Measurements from ENCODE around the gene EIF2S1.
A peak's percentile ranks its signal among the peaks of the same experiment; 100 is the strongest.
"Not testable (repeated sequence)": the region's sequence is repeated elsewhere in the genome, so short reads cannot be mapped to it uniquely, and the experiment has no call there.

The EIF2S1 gene

DNA sequence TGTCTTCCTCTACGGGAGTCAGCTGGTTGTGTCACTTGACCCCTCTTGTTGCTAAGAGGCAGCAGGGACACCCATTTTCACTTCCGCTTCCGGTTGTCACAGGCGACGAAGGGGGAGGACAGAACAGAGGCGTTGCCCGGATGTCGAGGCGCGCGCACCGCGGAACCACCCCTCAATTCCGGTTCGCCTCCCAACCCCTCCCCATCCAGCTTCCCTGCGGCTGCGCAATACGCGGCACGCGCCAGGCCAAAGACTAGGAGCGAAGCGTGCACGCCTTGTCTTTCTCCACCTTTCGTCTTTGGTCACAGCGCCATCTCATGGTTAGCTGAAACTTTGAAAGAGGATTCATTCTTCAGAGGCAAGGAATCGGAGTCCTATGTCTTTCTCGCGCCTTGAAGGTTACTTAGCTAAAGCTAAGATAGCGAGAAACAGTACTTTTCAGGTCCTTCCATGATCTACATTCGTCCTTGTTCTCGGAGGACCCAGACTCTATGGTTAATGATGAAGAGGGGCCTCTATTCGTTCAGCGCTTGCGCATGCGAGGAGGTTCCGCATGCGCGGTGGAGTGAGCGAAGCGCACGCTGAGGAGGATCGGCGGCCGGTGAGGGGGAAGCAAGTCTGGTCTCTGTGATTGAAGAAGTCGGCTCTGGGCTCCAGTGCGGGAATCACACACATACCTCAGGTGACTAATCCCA lies at the start of gene EIF2S1, which contains the start of gene ATP6V1D:
TSS of gene EIF2S1 (plus strand) at position 554 of the 695 bp plus-strand sequence. CDS start 4,440 bp downstream, outside the sequence.
TSS of gene ATP6V1D (minus strand) at position 30 of the 695 bp plus-strand sequence. CDS start 106 bp downstream, outside the sequence.
- peak; percentile 99 for DNase-seq (ENCODE audit: low read depth)
- TF ChIP-seq MYC (IDR thresholded peaks at IDR 0.05; ENCODE audit: low read depth, low read length): peak; percentile 91
- TF ChIP-seq POLR2A (IDR thresholded peaks at IDR 0.05; ENCODE audit: extremely low read depth, insufficient read length): peak; percentile 87
- peak; percentile 87 for TF ChIP-seq CTCF (IDR thresholded peaks at IDR 0.05; ENCODE audit: low read depth, low read length)
- peak; percentile 82 for TF ChIP-seq MAX (IDR thresholded peaks at IDR 0.05; ENCODE audit: low read depth, low read length)
- peak within 1 kb of the TSS; percentile 96 for H3K4me3 ChIP-seq (ENCODE audit: low read depth, low read length)

- H3K4me3 ChIP-seq (ENCODE audit: low read depth, low read length): no peak overlapping the region
- no peak for DNase-seq (ENCODE audit: low read depth)
- TF ChIP-seq MAX (IDR thresholded peaks at IDR 0.05; ENCODE audit: low read depth, low read length): no peak
- TF ChIP-seq MYC (IDR thresholded peaks at IDR 0.05; ENCODE audit: low read depth, low read length): no peak
- no peak for TF ChIP-seq CTCF (IDR thresholded peaks at IDR 0.05; ENCODE audit: low read depth, low read length)
- TF ChIP-seq POLR2A (IDR thresholded peaks at IDR 0.05; ENCODE audit: extremely low read depth, insufficient read length): no peak
Measured at GRCh38 chr14:67311868-67312267, 48.3 kb upstream of the EIF2S1 start.

DNA sequence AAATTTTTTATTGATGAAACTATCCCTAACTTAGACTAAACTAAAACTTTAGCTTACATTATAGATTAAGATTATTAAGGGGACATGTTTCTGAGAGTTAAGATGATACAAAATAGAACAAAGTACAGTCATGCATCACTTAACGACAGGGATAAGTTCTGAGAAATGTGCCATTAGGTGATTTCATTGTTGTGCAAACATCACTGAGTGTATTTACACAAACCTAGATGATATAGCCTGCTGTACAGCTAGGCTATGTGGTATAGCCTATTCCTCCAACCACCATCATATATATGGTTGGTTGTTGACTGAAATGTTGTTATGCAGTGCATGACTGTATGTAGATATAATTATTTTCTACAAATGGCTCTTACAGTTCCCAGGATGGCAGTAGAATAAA lies 47.0 kb upstream of the EIF2S1 start:
- H3K4me3 ChIP-seq (ENCODE audit: low read depth, low read length): no peak overlapping the region
- DNase-seq (ENCODE audit: low read depth): no peak
- TF ChIP-seq CTCF (IDR thresholded peaks at IDR 0.05; ENCODE audit: low read depth, low read length): no peak
- TF ChIP-seq POLR2A (IDR thresholded peaks at IDR 0.05; ENCODE audit: extremely low read depth, insufficient read length): no peak

DNA sequence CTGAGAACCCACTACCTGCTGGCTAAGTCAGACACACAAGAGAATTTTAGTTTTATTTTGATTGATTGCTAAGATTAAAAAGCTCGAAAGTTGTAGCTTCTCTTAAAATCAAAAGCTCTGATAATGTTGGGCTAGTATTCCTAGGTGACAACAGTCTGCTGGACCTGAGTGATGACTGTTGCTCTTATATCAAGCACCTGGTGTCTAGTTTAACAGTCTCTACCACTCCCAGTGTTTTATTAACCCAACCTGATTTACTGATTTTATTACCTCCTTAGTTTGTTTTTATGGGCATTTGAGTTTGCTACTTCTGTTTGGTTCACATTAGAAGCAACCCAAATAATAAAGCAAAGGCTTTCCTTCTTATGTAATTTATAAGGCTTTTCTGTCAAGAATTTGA lies 42.3 kb upstream of the EIF2S1 start:
- DNase-seq (ENCODE audit: low read depth): no peak
- no peak overlapping the region for H3K4me3 ChIP-seq (ENCODE audit: low read depth, low read length)
- TF ChIP-seq MYC (IDR thresholded peaks at IDR 0.05; ENCODE audit: low read depth, low read length) (no peak), CTCF (IDR thresholded peaks at IDR 0.05; ENCODE audit: low read depth, low read length) (no peak)

DNA sequence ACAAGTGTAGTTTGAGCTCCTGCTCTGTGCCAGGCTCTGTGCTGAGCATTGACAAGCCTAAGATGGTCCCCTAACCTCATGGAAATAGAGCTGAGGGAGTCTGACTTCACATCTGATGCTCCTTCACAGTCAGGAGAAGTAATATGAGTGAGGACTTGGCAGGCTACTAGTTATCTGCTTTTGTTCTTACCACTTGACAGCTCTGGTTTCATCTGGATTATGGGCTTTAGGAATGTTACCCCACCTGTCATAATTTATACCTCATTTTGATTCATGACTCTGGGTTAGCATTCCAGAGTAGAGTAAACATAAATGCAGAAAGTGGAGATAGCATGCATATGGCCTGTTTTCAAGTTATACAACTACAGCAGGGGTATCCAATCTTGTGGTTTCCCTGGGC lies 41.0 kb upstream of the EIF2S1 start:
- DNase-seq (ENCODE audit: low read depth): no peak
- H3K4me3 ChIP-seq (ENCODE audit: low read depth, low read length): no peak overlapping the region
- no peak for TF ChIP-seq POLR2A (IDR thresholded peaks at IDR 0.05; ENCODE audit: extremely low read depth, insufficient read length)
- TF ChIP-seq CTCF (IDR thresholded peaks at IDR 0.05; ENCODE audit: low read depth, low read length): no peak
- no peak for TF ChIP-seq MYC (IDR thresholded peaks at IDR 0.05; ENCODE audit: low read depth, low read length)
- TF ChIP-seq MAX (IDR thresholded peaks at IDR 0.05; ENCODE audit: low read depth, low read length): no peak

- DNase-seq (ENCODE audit: low read depth); H3K4me3 ChIP-seq (ENCODE audit: low read depth, low read length): not testable (repeated sequence)
Measured at GRCh38 chr14:67329666-67330065, 30.5 kb upstream of the EIF2S1 start.

Measured in NB4 (cell line).